Peyer's patch (tissue), 4 donors: ENCODE measurements around the gene TMEM40. TPM values are rescaled to one million over a fixed set of nuclear protein-coding genes. Genes with fewer than 3 reads are reported as not detected.

Source experiments
- DNase-seq, 3 donors: peaks; one replicate each; pipeline ENCODE4 v3.0.0-alpha.2; 2017 to 2019
- H3K27ac ChIP-seq, 4 donors: fragments of 200-600 bp; sonication (generic); one replicate each; pipeline ENCODE4 v1.5.1; 2016 to 2019
- H3K27me3 ChIP-seq, 2 donors: fragments of 200-600 bp; sonication (generic); one replicate each; pipeline ENCODE4 v1.5.1; 2019
- H3K36me3 ChIP-seq, 3 donors: fragments of 200-600 bp; sonication (generic); one replicate each; pipeline ENCODE4 v1.5.1; 2016 to 2019
- H3K4me1 ChIP-seq, 4 donors: fragments of 200-600 bp; sonication (generic); one replicate each; pipeline ENCODE4 v1.5.1; 2016 to 2019
- H3K4me3 ChIP-seq, 4 donors: fragments of 200-600 bp; sonication (generic); 1 replicate in 3 of 4; 2 replicates in 1 of 4; pipeline ENCODE4 v1.5.1; 2016 to 2019; ENCODE audit warnings: mild to moderate bottlenecking in 1 of 4
- H3K9me3 ChIP-seq, 4 donors: fragments of 200-600 bp; sonication (generic); one replicate each; pipeline ENCODE4 v1.5.1; 2016 to 2019; ENCODE audit warnings: mild to moderate bottlenecking in 1 of 4
- POLR2A ChIP-seq, 2 donors: fragments of 450-650 bp; IDR thresholded peaks; one replicate each; pipeline ENCODE4 v1.5.1; 2017; ENCODE audit warnings: antibody characterized with exemption in 2 of 2, mild to moderate bottlenecking in 2 of 2, moderate library complexity in 2 of 2
- total RNA-seq, 4 donors: library from RNA; depleted of rRNA; stranded (reverse); fragments of >200 nt; gene quantifications; one replicate each; pipeline ENCODE4 v1.1.0, GENCODE V29; 2016
- TF ChIP-seq, protein P1 (sequence below), 6 experiments: fragments of 450-650 bp in 4 of 6; fragments of 200-600 bp in 2 of 6; sonication (generic) in 1 of 6; IDR thresholded peaks; one replicate each; pipeline ENCODE4 v1.5.1; 2017 to 2019; ENCODE audit warnings: antibody characterized with exemption in 6 of 6, mild to moderate bottlenecking in 3 of 6, moderate library complexity in 1 of 6

Gene TMEM40
- total RNA-seq, 4 donors from 2014 or later: not detected

DNA sequence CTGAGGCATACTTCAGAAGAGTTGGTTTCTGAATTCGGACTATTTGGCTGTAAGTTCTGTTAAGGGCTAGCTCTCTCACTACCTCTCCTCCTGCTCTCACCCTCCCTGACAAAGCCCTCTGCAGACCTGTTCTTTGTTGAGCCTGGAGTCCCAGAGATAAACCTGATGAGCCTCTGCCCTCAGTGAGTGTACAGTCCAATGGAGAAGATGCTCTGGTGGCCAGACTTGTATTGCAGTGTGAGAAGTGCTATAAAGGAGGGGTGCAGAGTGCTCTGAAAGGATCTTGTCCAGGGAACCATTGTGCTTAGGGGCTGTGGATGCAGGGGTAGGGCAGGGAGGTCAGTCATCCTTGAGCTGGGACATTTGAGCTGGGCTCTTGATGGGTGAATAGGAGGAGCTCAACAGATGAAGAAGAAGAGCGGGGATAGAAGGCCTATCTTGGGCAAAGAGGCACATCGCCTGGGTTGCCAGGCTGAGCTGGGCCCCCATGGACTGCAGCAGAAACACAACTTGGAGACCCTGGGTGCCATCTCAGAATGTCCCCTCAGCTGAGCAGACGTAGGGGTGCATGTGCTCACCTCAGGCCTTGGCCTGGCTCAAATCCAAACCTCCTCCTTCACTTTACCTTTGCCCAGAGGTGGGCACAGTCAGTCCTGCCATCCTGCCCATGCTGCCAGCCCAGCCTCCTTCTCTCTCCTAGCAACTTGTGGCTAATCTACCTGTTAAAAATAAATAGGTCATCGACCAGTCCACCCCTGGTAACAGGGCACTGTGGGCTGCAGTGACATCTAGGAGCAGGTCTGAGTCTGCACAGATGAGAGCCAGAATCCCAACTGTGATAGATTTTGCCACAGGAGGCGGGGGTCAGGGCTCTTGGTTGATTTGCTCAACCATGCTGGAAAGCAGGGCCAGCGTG, 40.7 kb upstream of the TMEM40 start:
- Histone ChIP-seq H3K27me3 (no peaks in the 10 kb centered on the region), H3K4me1 (peaks cover 0 to 9% (median 0%) of the 10 kb centered on the region in 4 donors), H3K27ac (no peak overlapping the region), H3K9me3 (no peaks in the 10 kb centered on the region), H3K36me3 (no peaks in the 10 kb centered on the region), H3K4me3 (no peak overlapping the region)
- peak in 1 of 3 donors; percentile 30 for DNase-seq
- no peak for TF ChIP-seq POLR2A (IDR thresholded peaks at IDR 0.05)
- TF ChIP-seq, protein P1, sequence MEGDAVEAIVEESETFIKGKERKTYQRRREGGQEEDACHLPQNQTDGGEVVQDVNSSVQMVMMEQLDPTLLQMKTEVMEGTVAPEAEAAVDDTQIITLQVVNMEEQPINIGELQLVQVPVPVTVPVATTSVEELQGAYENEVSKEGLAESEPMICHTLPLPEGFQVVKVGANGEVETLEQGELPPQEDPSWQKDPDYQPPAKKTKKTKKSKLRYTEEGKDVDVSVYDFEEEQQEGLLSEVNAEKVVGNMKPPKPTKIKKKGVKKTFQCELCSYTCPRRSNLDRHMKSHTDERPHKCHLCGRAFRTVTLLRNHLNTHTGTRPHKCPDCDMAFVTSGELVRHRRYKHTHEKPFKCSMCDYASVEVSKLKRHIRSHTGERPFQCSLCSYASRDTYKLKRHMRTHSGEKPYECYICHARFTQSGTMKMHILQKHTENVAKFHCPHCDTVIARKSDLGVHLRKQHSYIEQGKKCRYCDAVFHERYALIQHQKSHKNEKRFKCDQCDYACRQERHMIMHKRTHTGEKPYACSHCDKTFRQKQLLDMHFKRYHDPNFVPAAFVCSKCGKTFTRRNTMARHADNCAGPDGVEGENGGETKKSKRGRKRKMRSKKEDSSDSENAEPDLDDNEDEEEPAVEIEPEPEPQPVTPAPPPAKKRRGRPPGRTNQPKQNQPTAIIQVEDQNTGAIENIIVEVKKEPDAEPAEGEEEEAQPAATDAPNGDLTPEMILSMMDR (IDR thresholded peaks at IDR 0.05): no peak

GRCh38 chr3:12798559-12799179, 39.6 kb upstream of the TMEM40 start:
- TF ChIP-seq, protein P1 (IDR thresholded peaks at IDR 0.05): no peak
- TF ChIP-seq POLR2A (IDR thresholded peaks at IDR 0.05): no peak
- H3K4me3 ChIP-seq: no peak overlapping the region
- H3K27me3 ChIP-seq: no peaks in the 10 kb centered on the region
- peak in 1 of 3 donors; percentile 38 for DNase-seq
- peaks cover 0 to 9% (median 0%) of the 10 kb centered on the region in 4 donors for H3K4me1 ChIP-seq
- H3K36me3 ChIP-seq: no peaks in the 10 kb centered on the region
- no peak overlapping the region for H3K27ac ChIP-seq
- H3K9me3 ChIP-seq: no peaks in the 10 kb centered on the region

DNA sequence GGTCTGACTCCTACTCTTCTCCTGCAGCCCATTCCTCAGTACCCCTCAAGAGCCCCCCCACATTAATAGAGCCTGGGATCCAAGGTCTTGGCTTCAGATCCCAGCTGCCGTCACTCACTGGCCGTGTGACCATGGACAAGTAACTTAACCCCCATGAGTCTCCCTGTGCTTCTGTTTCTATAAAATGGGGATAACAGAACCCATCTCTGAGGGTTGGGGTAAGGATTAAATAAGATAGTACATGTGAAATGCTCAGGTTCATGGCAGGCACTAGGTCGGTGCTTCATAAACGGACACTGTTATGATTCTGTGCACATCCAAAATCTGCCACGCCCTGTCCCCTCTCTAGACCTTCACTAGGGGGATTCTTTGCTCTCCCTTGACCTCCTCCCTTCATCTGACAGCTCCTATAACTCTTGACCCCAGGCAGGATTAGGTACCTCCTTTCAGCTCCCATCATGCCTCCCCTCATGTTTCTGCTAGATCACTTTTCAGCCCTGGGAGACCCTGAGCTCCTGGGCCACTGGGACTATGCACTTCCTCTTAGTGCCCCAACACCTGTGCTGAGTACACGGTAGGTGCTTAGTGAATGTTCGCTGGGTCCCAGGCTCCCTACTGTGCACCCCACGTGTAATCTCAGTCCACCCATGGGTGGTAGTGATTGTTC, 39.0 kb upstream of the TMEM40 start:
- H3K36me3 ChIP-seq: no peaks in the 10 kb centered on the region
- H3K27me3 ChIP-seq: no peaks in the 10 kb centered on the region
- H3K27ac ChIP-seq: no peak overlapping the region
- TF ChIP-seq, protein P1 (IDR thresholded peaks at IDR 0.05): no peak
- TF ChIP-seq POLR2A (IDR thresholded peaks at IDR 0.05): no peak
- no peaks in the 10 kb centered on the region for H3K9me3 ChIP-seq
- no peak overlapping the region for H3K4me3 ChIP-seq
- H3K4me1 ChIP-seq: peaks cover 0 to 9% (median 0%) of the 10 kb centered on the region in 4 donors
- DNase-seq: peak in 1 of 3 donors; percentile 36

DNA sequence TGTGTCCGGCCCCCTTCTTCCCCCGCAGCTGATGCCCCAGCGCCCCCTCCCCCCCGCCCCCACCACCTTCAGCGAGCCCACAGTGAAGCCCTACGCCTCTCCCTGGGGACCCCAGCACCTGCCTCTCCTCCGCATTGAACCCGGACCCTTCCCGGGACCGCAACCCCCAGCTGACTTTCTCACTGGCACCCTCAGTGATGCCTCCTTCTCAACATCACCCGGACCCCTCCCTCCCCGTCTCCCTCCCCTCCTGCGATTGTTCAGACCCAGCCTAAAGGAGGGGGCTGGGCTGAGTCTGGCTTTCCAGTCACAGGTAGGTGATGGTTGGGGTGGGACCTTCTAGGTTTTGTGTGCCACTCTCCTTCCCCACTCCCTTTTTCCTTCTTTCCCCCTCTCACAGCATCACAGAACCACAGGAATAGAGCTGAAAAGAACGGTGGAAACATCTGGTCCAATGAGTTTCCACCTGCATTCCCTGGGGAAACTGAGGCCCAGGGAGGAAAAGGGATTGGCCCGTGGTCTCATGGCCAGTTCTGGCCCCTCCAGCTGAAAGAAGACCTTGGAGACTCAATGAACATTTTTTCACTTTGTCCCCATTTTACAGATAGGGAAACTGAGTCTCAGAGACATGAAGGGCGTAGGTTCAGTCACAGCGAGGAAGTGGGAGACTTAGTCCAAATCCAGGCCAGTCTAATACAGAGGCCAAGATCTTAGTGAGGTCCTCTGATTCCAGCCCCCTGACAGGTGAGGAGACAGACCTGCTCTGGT, 38.2 kb upstream of the TMEM40 start:
- Histone ChIP-seq H3K4me1 (peaks cover 0 to 9% (median 0%) of the 10 kb centered on the region in 4 donors), H3K27ac (peak overlapping the region; percentile 35 to 72 (median 67)), H3K27me3 (no peaks in the 10 kb centered on the region), H3K9me3 (no peaks in the 10 kb centered on the region), H3K36me3 (no peaks in the 10 kb centered on the region), H3K4me3 (peak overlapping the region; percentile 51 to 66 (median 63))
- no peak for TF ChIP-seq POLR2A (IDR thresholded peaks at IDR 0.05)
- TF ChIP-seq, protein P1 (IDR thresholded peaks at IDR 0.05): no peak
- peak in 1 of 3 donors; percentile 45 for DNase-seq
